Mammary microvascular endothelial cell (primary cell): Measurements from ENCODE around the gene SCNN1G. TPM values are rescaled to one million over a fixed set of nuclear protein-coding genes. Genes with fewer than 3 reads are reported as not detected.

Source experiments
- total RNA-seq: library from RNA; depleted of rRNA; stranded (reverse); fragments of >200 nt; gene quantifications from 2 replicates; pipeline ENCODE4 v1.2.3, GENCODE V29; 2015

Gene SCNN1G, protein sequence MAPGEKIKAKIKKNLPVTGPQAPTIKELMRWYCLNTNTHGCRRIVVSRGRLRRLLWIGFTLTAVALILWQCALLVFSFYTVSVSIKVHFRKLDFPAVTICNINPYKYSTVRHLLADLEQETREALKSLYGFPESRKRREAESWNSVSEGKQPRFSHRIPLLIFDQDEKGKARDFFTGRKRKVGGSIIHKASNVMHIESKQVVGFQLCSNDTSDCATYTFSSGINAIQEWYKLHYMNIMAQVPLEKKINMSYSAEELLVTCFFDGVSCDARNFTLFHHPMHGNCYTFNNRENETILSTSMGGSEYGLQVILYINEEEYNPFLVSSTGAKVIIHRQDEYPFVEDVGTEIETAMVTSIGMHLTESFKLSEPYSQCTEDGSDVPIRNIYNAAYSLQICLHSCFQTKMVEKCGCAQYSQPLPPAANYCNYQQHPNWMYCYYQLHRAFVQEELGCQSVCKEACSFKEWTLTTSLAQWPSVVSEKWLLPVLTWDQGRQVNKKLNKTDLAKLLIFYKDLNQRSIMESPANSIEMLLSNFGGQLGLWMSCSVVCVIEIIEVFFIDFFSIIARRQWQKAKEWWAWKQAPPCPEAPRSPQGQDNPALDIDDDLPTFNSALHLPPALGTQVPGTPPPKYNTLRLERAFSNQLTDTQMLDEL
- total RNA-seq = 0.15 TPM in 1 of 2 replicates, not detected in the other

DNA sequence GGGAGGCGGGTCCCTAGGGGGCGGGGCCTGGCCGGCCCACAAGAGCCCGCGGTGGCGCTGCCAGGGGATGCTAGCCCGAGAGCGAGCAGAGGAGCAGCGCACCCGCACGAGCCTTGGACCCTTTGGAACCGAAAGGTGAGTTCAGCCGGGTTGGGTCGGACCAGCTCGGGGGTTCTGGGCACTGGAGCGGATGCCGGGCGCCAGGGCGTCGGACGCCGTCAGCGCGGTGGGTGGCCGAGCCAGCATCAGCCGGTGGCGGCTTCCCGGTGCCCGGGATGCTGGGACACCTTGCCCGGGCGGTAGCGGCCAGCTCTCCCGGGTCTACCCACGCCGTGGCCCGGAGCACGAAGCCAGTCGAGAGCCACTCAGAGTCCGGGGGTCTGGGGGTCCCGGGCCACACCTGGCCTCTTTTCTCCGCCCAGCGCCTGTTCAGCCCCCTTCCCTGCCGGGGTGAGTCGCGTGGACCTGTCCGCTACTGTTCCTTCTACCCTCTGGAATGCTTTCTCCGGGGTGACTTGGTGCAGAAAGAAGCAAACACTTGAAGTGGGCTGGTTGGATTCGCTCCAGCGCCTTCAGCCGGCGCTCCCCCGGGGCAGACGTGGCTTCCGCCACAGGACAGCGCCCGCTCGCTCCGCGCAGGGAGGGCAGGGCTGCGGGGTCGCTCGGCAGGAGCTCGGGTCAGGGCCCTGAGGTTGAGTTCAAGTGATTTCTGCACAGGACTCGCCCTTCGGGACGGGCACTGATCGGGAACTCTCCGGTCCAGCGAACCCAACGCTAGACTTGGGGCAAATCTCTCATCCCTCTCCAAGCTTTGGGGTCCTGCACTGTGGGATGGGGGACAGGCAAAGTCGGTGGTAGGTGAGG, at the start of gene SCNN1G:
SCNN1G (plus strand) TSS at position 67 of the 864 bp plus-strand sequence. CDS start 3,527 bp downstream, outside the sequence.

DNA sequence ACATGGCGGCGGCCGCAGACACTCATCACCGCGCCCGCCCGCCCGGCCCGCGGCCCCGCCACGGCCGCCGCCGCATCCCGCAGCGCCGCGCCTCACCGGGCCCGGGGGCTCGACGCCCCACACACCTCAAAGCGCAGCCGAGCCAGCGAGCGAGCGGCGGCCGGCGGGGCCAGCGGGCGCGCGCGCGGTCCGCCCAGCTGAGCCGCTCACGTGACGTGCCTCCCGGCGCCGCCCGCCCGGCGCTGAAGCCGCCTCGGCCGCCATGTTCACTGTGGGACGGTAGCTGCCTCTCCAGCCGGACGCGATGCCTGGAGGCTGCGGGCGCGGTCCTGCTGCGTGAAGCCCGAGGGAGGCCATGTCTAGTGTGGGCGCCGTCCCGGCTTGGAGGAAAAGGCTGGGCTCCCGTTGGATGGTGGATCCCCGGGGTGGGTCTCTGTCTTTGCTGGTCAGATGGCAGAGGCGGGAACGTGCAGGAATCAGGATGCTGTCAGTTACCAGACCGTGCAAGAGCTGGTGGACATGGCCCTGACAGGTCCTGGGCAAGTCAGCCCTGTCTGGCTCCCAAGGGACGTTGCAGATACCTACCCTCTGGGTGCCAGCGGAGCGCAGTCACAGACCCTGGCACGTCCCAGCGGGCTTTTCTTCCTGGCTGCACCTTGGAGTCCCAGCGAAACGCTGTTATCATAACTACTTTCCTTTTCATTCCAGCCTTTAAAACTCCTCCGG, 33.1 kb upstream of the SCNN1G start, which contains the start of gene USP31:
USP31 (minus strand) TSS at position 186 of the 726 bp plus-strand sequence; CDS start at position 4, 182 bp downstream.

Other genes starting within 250 kb of the SCNN1G start
- gene USP31, start 33.3 kb upstream of the SCNN1G start, total RNA-seq = 9.6 and 10.6 TPM in 2 replicates
- 0.73 and 1.6 TPM in 2 replicates for gene SCNN1B, start 119.6 kb downstream of the SCNN1G start, total RNA-seq